ENCODE results near the gene TACC2. TPM values are rescaled to one million over a fixed set of nuclear protein-coding genes. Genes with fewer than 3 reads are reported as not detected.

Gene TACC2
- total RNA-seq, 4 donors from 2014 or later: 191 to 400 (median 261) TPM

DNA sequence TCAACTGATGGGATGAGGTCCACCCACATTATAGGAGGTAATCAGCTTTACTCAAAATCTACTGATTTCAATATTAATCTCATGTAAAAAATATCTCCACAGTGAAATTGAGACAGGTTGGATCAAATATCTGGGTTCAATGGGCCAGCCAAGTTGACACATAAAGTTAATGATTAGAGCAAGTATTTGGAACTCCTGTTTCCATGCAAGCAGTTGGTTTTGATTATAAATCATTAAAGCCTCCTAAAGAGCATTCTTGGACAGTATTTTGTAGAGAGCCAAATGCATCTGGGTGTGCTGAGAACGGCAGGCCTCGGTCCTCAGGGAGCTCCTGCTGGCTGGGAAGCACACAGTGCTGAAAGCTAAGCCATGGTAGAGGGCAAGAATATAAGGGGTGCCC, 155.2 kb downstream of the TACC2 start:
- TF ChIP-seq POLR2A (IDR thresholded peaks at IDR 0.05): no peak
- WGBS, 2 donors: 46 to 70% methylated on average over 2 of the region's 2 CpGs
- DNase-seq (ENCODE audit: low spot score in 2 of 2): no peak
- H3K4me3 ChIP-seq (ENCODE audit: low read depth, poor library complexity, severe bottlenecking): no peak overlapping the region
- intact Hi-C loops (cut with DNase I; ENCODE audit: low total_unique reads): loop anchor here (10.0 kb wide), 1 partner anchor 231 kb away; the partner anchor contains the start of gene PLEKHA1

DNA sequence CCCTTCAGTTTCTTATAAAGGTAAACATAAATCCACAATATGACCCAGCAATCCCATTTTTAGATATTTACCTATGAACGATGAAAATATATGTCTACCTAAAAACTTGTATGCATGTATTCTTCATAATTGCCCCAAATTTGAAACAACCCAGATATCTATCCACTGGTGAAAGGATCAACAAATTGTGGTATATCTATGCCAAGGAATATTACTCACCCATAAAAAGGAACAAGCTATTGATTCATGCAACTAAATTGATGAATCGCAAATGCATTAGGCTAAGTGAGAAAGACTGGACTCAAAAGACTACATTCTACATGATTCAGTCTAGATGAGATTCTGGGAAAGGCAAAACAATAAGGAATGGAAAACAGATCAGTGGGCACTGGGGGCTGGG, 156.2 kb downstream of the TACC2 start:
- TF ChIP-seq, protein P1, sequence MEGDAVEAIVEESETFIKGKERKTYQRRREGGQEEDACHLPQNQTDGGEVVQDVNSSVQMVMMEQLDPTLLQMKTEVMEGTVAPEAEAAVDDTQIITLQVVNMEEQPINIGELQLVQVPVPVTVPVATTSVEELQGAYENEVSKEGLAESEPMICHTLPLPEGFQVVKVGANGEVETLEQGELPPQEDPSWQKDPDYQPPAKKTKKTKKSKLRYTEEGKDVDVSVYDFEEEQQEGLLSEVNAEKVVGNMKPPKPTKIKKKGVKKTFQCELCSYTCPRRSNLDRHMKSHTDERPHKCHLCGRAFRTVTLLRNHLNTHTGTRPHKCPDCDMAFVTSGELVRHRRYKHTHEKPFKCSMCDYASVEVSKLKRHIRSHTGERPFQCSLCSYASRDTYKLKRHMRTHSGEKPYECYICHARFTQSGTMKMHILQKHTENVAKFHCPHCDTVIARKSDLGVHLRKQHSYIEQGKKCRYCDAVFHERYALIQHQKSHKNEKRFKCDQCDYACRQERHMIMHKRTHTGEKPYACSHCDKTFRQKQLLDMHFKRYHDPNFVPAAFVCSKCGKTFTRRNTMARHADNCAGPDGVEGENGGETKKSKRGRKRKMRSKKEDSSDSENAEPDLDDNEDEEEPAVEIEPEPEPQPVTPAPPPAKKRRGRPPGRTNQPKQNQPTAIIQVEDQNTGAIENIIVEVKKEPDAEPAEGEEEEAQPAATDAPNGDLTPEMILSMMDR (IDR thresholded peaks at IDR 0.05): no peak
- TF ChIP-seq POLR2A (IDR thresholded peaks at IDR 0.05): no peak
- WGBS, 2 donors: 75 to 94% methylated on average over 2 of the region's 2 CpGs
- no peak for DNase-seq (ENCODE audit: low spot score in 2 of 2)
- intact Hi-C loops (cut with DNase I; ENCODE audit: low total_unique reads): loop anchor here (10.0 kb wide), 1 partner anchor 230 kb away; the partner anchor contains the start of gene PLEKHA1
- no peak overlapping the region for H3K4me3 ChIP-seq (ENCODE audit: low read depth, poor library complexity, severe bottlenecking)

DNA sequence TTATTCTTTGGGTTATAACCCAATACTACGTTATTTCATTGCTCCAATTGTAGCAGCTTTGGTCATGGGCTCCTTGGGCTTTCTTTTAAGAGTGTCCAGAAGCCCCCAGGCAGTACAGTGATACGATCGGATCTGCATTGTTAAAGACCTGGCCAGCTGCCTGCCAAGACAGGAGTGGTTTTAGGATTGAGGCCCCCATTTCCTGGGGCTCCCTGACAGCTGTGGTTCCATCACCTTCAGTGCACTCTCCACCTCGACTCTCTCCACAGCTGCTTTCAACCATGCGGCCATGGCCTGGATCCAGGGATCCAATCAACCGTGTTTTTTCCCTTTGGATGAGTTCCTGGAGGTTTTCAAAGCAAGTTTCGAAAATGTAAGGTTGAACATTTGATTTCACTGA, 158.7 kb downstream of the TACC2 start:
- DNase-seq (ENCODE audit: low spot score in 2 of 2): no peak
- intact Hi-C loops (cut with DNase I; ENCODE audit: low total_unique reads): loop anchor here (10.0 kb wide), 1 partner anchor 227 kb away; the partner anchor contains the start of gene PLEKHA1
- H3K4me3 ChIP-seq (ENCODE audit: low read depth, poor library complexity, severe bottlenecking): no peak overlapping the region
- TF ChIP-seq, protein P1 (IDR thresholded peaks at IDR 0.05): no peak
- no peak for TF ChIP-seq POLR2A (IDR thresholded peaks at IDR 0.05)
- WGBS, 2 donors: 43 to 44% methylated on average over 7 of the region's 7 CpGs

DNA sequence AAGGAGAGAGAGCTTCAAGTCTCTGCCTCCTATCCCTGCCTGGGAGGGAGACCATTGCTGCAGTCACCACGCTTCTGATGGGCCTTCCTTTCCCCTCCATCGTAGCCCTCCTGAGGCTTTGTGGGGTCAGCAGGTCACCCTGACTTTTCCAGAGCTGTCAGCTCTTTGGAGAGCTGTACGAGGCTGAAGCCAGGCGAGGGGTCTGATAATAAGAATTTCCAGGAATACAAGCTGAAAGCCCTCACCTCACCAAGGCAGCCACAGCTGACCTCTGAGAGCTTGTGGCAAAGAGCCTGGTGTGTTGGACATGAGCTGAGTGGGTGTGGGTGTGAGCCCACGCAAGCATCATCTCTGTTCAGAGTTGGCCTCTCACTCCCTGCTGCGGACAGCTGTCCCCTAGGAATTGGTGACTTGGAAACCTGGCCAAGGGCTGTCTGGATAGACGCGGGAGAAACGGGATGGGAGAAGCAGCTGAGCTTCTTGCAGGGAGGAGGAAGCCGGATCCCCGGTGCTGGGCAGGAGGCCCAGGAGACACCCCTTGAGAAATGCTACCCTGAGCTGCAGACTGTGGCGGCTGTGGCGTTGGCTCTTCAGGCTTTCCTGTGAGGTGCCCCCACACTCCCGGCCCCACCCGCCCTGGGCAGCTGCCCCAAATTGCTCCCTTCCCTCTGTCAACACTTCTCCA, 160.1 kb downstream of the TACC2 start:
- 55 to 62% methylated on average over 8 to 15 of the region's 15 CpGs for WGBS, 2 donors
- intact Hi-C loops (cut with DNase I; ENCODE audit: low total_unique reads): loop anchor here (10.0 kb wide), 1 partner anchor 226 kb away; the partner anchor contains the start of gene PLEKHA1
- peak in 1 of 2 donors; percentile 92 for DNase-seq (ENCODE audit: low spot score in 2 of 2)
- H3K4me3 ChIP-seq (ENCODE audit: low read depth, poor library complexity, severe bottlenecking): no peak overlapping the region
- TF ChIP-seq, protein P1 (IDR thresholded peaks at IDR 0.05): no peak
- no peak for TF ChIP-seq POLR2A (IDR thresholded peaks at IDR 0.05)

DNA sequence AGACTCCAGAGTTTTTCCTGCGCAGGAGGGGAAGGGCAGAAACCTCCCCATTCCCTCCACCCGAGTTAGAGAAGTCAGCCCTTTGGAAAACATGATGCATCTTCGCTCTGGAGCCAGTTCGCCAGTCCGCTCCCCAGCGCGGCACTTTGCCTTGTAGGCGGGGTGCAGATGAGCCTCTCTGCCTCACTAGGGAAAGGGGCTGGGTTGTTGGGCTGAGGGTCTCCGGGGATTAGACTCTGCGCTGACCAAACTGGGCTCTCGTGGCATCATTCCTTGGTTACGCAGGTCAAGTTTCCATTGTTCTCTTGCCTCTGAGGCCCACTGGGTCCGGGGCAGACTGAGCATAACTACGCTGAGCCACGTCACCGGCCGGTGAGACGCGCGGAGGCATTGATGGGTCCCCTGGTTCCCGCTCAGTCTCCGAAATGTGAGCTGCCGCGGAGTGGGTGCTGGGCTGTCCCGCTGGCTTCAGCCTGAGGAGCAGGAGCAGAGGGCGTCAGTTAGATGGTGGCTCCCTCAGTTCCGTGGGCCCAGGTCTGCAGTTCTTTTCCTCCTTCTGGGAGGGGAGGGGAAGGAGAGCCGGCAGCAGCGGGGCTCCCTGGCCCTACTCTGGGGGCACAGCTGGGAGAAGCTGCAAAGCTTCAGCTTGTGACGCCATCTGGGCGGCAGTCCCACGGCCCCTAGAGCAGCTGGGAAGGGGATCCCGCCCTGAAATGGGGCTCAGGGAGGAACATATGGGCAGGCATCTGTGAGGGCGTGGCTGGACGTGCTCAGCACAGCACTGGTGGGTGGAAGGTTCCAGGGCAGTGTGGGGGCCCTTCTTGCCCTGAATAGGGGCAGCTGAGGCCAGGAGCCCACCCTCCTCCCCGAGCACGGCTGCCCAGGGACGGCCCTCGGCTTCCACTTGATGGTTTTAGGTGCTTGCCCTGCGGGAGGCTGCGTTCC, 160.9 kb downstream of the TACC2 start:
- TF ChIP-seq POLR2A (IDR thresholded peaks at IDR 0.05): no peak
- TF ChIP-seq, protein P1 (IDR thresholded peaks at IDR 0.05): no peak
- intact Hi-C loops (cut with DNase I; ENCODE audit: low total_unique reads): loop anchor here (10.0 kb wide), 1 partner anchor 225 kb away; the partner anchor contains the start of gene PLEKHA1
- no peak overlapping the region for H3K4me3 ChIP-seq (ENCODE audit: low read depth, poor library complexity, severe bottlenecking)
- DNase-seq (ENCODE audit: low spot score in 2 of 2): peak in 1 of 2 donors; percentile 85
- WGBS, 2 donors: 68 to 69% methylated on average over 26 to 39 of the region's 41 CpGs

All from lower leg skin (tissue), 4 donors.